ENCODE measurements around the gene ZDHHC14.

ZDHHC14 gene

GRCh38 chr6:157661652-157662051, 280.7 kb downstream of the ZDHHC14 start:
- no peak overlapping the region for H3K4me3 ChIP-seq (replicated peaks in 1 of 2; ENCODE audit: low read depth in 2 of 2, low read length in 2 of 2)
- no peak for TF ChIP-seq CTCF (IDR thresholded peaks at IDR 0.05; ENCODE audit: low read depth, low read length)
- no peak for DNase-seq (ENCODE audit: low read depth in 2 of 2)

GRCh38 chr6:157663261-157663660, 282.3 kb downstream of the ZDHHC14 start:
- no peak overlapping the region for H3K4me3 ChIP-seq (replicated peaks in 1 of 2; ENCODE audit: low read depth in 2 of 2, low read length in 2 of 2)
- TF ChIP-seq CTCF (IDR thresholded peaks at IDR 0.05; ENCODE audit: low read depth, low read length) = no peak
- DNase-seq (ENCODE audit: low read depth in 2 of 2) = no peak

GRCh38 chr6:157665180-157665579, 284.2 kb downstream of the ZDHHC14 start:
- DNase-seq (ENCODE audit: low read depth in 2 of 2) = no peak
- no peak for TF ChIP-seq CTCF (IDR thresholded peaks at IDR 0.05; ENCODE audit: low read depth, low read length)
- no peak overlapping the region for H3K4me3 ChIP-seq (replicated peaks in 1 of 2; ENCODE audit: low read depth in 2 of 2, low read length in 2 of 2)

- DNase-seq (ENCODE audit: low read depth in 2 of 2) = no peak
- no peak for TF ChIP-seq CTCF (IDR thresholded peaks at IDR 0.05; ENCODE audit: low read depth, low read length)
- H3K4me3 ChIP-seq (replicated peaks in 1 of 2; ENCODE audit: low read depth in 2 of 2, low read length in 2 of 2) = no peak overlapping the region
Observed at GRCh38 chr6:157666729-157667128, 285.7 kb downstream of the ZDHHC14 start.

- DNase-seq (ENCODE audit: low read depth in 2 of 2) = peak; percentile 75 to 77
- TF ChIP-seq CTCF (IDR thresholded peaks at IDR 0.05; ENCODE audit: low read depth, low read length) = peak; percentile 92
- no peak overlapping the region for H3K4me3 ChIP-seq (replicated peaks in 1 of 2; ENCODE audit: low read depth in 2 of 2, low read length in 2 of 2)
Observed at GRCh38 chr6:157667211-157668008, 286.4 kb downstream of the ZDHHC14 start.

- DNase-seq (ENCODE audit: low read depth in 2 of 2) = no peak
- no peak overlapping the region for H3K4me3 ChIP-seq (replicated peaks in 1 of 2; ENCODE audit: low read depth in 2 of 2, low read length in 2 of 2)
- TF ChIP-seq CTCF (IDR thresholded peaks at IDR 0.05; ENCODE audit: low read depth, low read length) = no peak
Observed at GRCh38 chr6:157668009-157668401, 287.0 kb downstream of the ZDHHC14 start.

- TF ChIP-seq CTCF (IDR thresholded peaks at IDR 0.05; ENCODE audit: low read depth, low read length) = no peak
- no peak overlapping the region for H3K4me3 ChIP-seq (replicated peaks in 1 of 2; ENCODE audit: low read depth in 2 of 2, low read length in 2 of 2)
- DNase-seq (ENCODE audit: low read depth in 2 of 2) = no peak
Observed at GRCh38 chr6:157668713-157669112, 287.7 kb downstream of the ZDHHC14 start.

Data from cardiac fibroblast (primary cell).